ENCODE results near the gene TMEM100. TPM values are rescaled to one million over a fixed set of nuclear protein-coding genes. Genes with fewer than 3 reads are reported as not detected.

The TMEM100 gene
- total and polyA plus RNA-seq, 2 of the 8 experiments (the other 6 are each of a cell fraction or from before 2014, with no cell fraction given): 0.36 to 0.48 TPM

DNA sequence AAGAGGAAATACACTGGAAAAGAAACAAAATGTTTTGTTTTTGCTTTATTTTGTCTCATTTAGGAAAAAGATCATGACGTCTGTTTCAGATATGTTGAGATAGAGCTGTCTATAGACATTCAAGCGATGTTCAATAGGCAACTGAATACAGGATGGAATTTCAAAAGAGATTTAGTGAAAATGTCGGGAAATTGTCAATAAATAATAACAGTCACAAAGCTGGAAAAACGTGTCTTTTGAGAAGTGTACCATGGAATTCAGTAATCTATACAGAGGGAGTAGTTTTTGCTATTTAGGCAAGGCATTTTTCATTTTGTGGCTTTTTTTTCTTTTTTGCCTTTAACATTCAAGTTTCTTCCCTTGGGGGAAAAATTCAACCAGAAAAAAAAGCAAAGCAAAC lies 33.0 kb downstream of the TMEM100 start:
- ChIA-PET POLR2A (ENCODE audit: partially characterized antibody) (no interaction called here), CTCF (ENCODE audit: partially characterized antibody) (interaction anchor here (0.7 to 2.3 kb wide), 4 partner anchors 9 to 163 kb away, joined by 3 to 8 read pairs (median 4); no protein-coding TSS in a partner anchor)
- Histone ChIP-seq H3K9ac (replicated peaks in 1 of 4; ENCODE audit: extremely low read depth in 1 of 4, low read depth in 3 of 4, low read length in 3 of 4) (no peak overlapping the region), H3K36me3 (ENCODE audit: control insufficient read depth in 2 of 4, insufficient read depth in 4 of 4, low read length in 3 of 4) (no peaks in the 10 kb centered on the region), H3K4me2 (ENCODE audit: insufficient read depth in 1 of 2, low read depth in 2 of 2, low read length in 2 of 2) (no peak overlapping the region), H4K5ac (ENCODE audit: insufficient read length, low read depth, low read length) (no peak overlapping the region), H3K79me2 (ENCODE audit: control insufficient read depth in 1 of 2, insufficient read depth in 2 of 2, low read length in 2 of 2) (no peaks in the 10 kb centered on the region), H3K4me3 (ENCODE audit: extremely low read depth in 1 of 4, insufficient read depth in 2 of 4, low read depth in 3 of 4, low read length in 4 of 4) (no peak overlapping the region), H2AK5ac (ENCODE audit: low read depth, low read length) (no peak overlapping the region), H3K14ac (ENCODE audit: insufficient read length) (no peak overlapping the region), H3K56ac (replicated peaks; ENCODE audit: insufficient read length, low read depth, low read length) (no peak overlapping the region), H2AFZ (ENCODE audit: low read length) (no peak overlapping the region), H2BK120ac (replicated peaks; ENCODE audit: low read depth, low read length) (no peak overlapping the region), H3K18ac (ENCODE audit: extremely low read depth, low read length) (no peak overlapping the region), H2BK5ac (ENCODE audit: low read depth, low read length) (no peak overlapping the region), H3K23ac (ENCODE audit: insufficient read length) (no peak overlapping the region), H3K4ac (replicated peaks; ENCODE audit: insufficient read length, low read depth, low read length) (no peak overlapping the region), H2BK15ac (ENCODE audit: low read length) (no peak overlapping the region), H3K9me3 (ENCODE audit: insufficient read depth in 2 of 2, low read depth in 1 of 2, low read length in 1 of 2) (peaks cover 5 to 10% of the 10 kb centered on the region in 2 experiments; a peak in 3 of 4 replicates), H2BK20ac (ENCODE audit: low read length) (no peak overlapping the region), H4K91ac (replicated peaks; ENCODE audit: insufficient read length, low read length) (no peak overlapping the region), H3K23me2 (ENCODE audit: low read depth, low read length) (no peaks in the 10 kb centered on the region), H3K27ac (ENCODE audit: low read depth, low read length) (no peak overlapping the region), H3K27me3 (replicated peaks in 1 of 4; ENCODE audit: control insufficient read depth in 3 of 4, extremely low read depth in 1 of 4, insufficient read depth in 3 of 4, low read length in 3 of 4) (no peaks in the 10 kb centered on the region), H3K4me1 (replicated peaks in 1 of 4; ENCODE audit: control insufficient read depth in 3 of 4, insufficient read depth in 4 of 4, low read length in 3 of 4) (peaks cover 0 to 1% (median 0%) of the 10 kb centered on the region in 4 experiments; a peak in 2 of 7 replicates), H2BK12ac (ENCODE audit: low read depth, low read length) (no peak overlapping the region), H3K79me1 (ENCODE audit: low read depth, low read length) (no peaks in the 10 kb centered on the region), H4K8ac (ENCODE audit: extremely low read depth, insufficient read depth, low read length) (no peak overlapping the region), H4K20me1 (replicated peaks in 1 of 2; ENCODE audit: control insufficient read depth in 1 of 2, insufficient read depth in 2 of 2, low read length in 2 of 2) (no peaks in the 10 kb centered on the region)
- DNase-seq (ENCODE audit: low read depth in 1 of 2, low spot score in 2 of 2): no peak
- FAIRE-seq: no peak
- WGBS, 2 experiments (ENCODE audit: extremely low coverage in 1 of 2, insufficient coverage in 1 of 2, insufficient read length in 1 of 2, insufficient replicate concordance in 2 of 2, low coverage in 1 of 2, low lambda C conversion rate in 2 of 2, missing lambda C conversion rate in 1 of 2): 95% methylated on average over 4 of the region's 4 CpGs; no CpG with 5 or more reads in 1 of the 2 experiments
- TF ChIP-seq BACH1 (IDR thresholded peaks at IDR 0.05; ENCODE audit: low read length) (no peak), YY1 (IDR thresholded peaks at IDR 0.05; ENCODE audit: low read depth, low read length) (no peak), SIRT6 (IDR thresholded peaks at IDR 0.05; ENCODE audit: low read length) (no peak), HDAC6 (IDR thresholded peaks at IDR 0.05; ENCODE audit: low read depth, low read length) (no peak), EZH2 (IDR thresholded peaks at IDR 0.05; ENCODE audit: low read depth, low read length, severe bottlenecking) (no peak), MAFK (IDR thresholded peaks at IDR 0.05; ENCODE audit: low read depth, low read length) (no peak), SAP30 (IDR thresholded peaks at IDR 0.05; ENCODE audit: insufficient read depth, insufficient replicate concordance, low read length) (no peak), NRF1 (IDR thresholded peaks at IDR 0.05; ENCODE audit: low read depth, low read length) (no peak), CTBP2 (IDR thresholded peaks at IDR 0.05; ENCODE audit: borderline replicate concordance, insufficient read depth, insufficient read length, low read length) (no peak), KDM1A (IDR thresholded peaks at IDR 0.05; ENCODE audit: borderline replicate concordance, low read length) (no peak)
- TF ChIP-seq, protein P1, sequence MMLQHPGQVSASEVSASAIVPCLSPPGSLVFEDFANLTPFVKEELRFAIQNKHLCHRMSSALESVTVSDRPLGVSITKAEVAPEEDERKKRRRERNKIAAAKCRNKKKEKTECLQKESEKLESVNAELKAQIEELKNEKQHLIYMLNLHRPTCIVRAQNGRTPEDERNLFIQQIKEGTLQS (IDR thresholded peaks at IDR 0.05; ENCODE audit: insufficient read depth, low read depth, low read length): no peak
- TF ChIP-seq, protein P2, sequence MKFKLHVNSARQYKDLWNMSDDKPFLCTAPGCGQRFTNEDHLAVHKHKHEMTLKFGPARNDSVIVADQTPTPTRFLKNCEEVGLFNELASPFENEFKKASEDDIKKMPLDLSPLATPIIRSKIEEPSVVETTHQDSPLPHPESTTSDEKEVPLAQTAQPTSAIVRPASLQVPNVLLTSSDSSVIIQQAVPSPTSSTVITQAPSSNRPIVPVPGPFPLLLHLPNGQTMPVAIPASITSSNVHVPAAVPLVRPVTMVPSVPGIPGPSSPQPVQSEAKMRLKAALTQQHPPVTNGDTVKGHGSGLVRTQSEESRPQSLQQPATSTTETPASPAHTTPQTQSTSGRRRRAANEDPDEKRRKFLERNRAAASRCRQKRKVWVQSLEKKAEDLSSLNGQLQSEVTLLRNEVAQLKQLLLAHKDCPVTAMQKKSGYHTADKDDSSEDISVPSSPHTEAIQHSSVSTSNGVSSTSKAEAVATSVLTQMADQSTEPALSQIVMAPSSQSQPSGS (IDR thresholded peaks at IDR 0.05; ENCODE audit: low read length): no peak

Data from H1 (cell line).